Measurements from ENCODE around the gene GOLGA8B.
A peak's percentile ranks its signal among the peaks of the same experiment; 100 is the strongest.
"Not testable (repeated sequence)": the region's sequence is repeated elsewhere in the genome, so short reads cannot be mapped to it uniquely, and the experiment has no call there.

GOLGA8B gene

GRCh38 chr15:34597316-34597715 is 13.9 kb upstream of the GOLGA8B start:
- DNase-seq: no peak

- no peak for DNase-seq
These were observed 10.9 kb upstream of the GOLGA8B start for GRCh38 chr15:34594361-34594760.

GRCh38 chr15:34591306-34591705 is 7.9 kb upstream of the GOLGA8B start:
- no peak for DNase-seq

GRCh38 chr15:34588046-34588674 is 4.7 kb upstream of the GOLGA8B start:
- DNase-seq: peak; percentile 33 to 63

- not testable (repeated sequence) for DNase-seq
These were observed 2.5 kb upstream of the GOLGA8B start for GRCh38 chr15:34585966-34586365.

- no peak for DNase-seq
These were observed 1.5 kb upstream of the GOLGA8B start for GRCh38 chr15:34584996-34585395.

GRCh38 chr15:34584330-34584668 is 848 bp upstream of the GOLGA8B start:
- DNase-seq: no peak

- DNase-seq: peak; percentile 23 to 42
These were observed 735 bp downstream of the GOLGA8B start for GRCh38 chr15:34582461-34583371.

GRCh38 chr15:34581687-34582460 is 1.6 kb downstream of the GOLGA8B start:
- not testable (repeated sequence) for DNase-seq

- no peak for DNase-seq
These were observed 2.4 kb downstream of the GOLGA8B start for GRCh38 chr15:34581043-34581365.

- DNase-seq: not testable (repeated sequence)
These were observed 3.0 kb downstream of the GOLGA8B start for GRCh38 chr15:34580251-34581042.

GRCh38 chr15:34578283-34578674 is 5.2 kb downstream of the GOLGA8B start:
- DNase-seq: no peak

- DNase-seq: not testable (repeated sequence)
These were observed 5.7 kb downstream of the GOLGA8B start for GRCh38 chr15:34577658-34578282.

GRCh38 chr15:34575035-34575434 is 8.4 kb downstream of the GOLGA8B start:
- DNase-seq: not testable (repeated sequence)

- not testable (repeated sequence) for DNase-seq
These were observed 10.5 kb downstream of the GOLGA8B start for GRCh38 chr15:34572921-34573320.

- DNase-seq: not testable (repeated sequence)
These were observed 11.3 kb downstream of the GOLGA8B start for GRCh38 chr15:34572019-34572641.

- not testable (repeated sequence) for DNase-seq
These were observed 13.6 kb downstream of the GOLGA8B start for GRCh38 chr15:34569670-34570396.

GRCh38 chr15:34567174-34567573 is 16.3 kb downstream of the GOLGA8B start:
- DNase-seq: not testable (repeated sequence)

- DNase-seq: not testable (repeated sequence)
These were observed 18.7 kb downstream of the GOLGA8B start for GRCh38 chr15:34564711-34565110.

GRCh38 chr15:34560814-34561213 is 22.6 kb downstream of the GOLGA8B start:
- not testable (repeated sequence) for DNase-seq

- DNase-seq: not testable (repeated sequence)
These were observed 23.7 kb downstream of the GOLGA8B start for GRCh38 chr15:34559764-34560163.

Measured in stimulated activated CD4-positive, alpha-beta T cell treated with anti-CD3 and anti-CD28 coated beads, Interleukin-4, amount 100 ng/mL, for 4 hours (primary cell).